DMS53 (cell line): ENCODE data around the gene SLC50A1.
"Not testable (repeated sequence)": the region's sequence is repeated elsewhere in the genome, so short reads cannot be mapped to it uniquely, and the experiment has no call there.

Source experiments
- DNase-seq: peaks from one replicate; lab custom pipeline; 2025; lab: John Stamatoyannopoulos, UW

SLC50A1 gene

DNA sequence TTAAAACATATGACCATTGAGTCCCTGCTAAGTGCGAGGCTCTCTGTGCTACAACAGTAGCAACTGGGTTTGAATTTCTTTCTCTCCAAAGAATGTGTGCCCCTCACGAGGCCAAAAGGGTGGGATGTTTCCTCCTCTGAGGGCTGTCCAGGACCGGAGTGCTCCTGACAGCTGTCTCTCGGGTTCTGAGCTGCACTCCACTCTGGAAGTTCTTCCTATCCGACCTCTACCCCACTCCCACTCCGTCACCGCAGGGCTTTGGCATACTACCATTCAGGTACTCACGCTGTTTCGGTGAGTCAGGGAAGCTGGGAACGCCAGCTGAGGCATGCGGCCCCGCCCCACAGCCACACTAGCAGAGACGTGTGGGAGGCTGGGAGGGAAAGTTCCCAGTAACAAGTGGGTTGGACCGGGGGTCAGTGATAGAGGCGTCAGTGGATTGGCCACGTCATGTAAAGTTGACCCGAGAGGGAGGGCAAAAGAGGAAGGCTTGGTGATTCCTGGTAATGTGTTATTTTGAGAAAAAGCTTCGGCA is 705 bp upstream of the SLC50A1 start:
- peak; percentile 95 for DNase-seq

DNA sequence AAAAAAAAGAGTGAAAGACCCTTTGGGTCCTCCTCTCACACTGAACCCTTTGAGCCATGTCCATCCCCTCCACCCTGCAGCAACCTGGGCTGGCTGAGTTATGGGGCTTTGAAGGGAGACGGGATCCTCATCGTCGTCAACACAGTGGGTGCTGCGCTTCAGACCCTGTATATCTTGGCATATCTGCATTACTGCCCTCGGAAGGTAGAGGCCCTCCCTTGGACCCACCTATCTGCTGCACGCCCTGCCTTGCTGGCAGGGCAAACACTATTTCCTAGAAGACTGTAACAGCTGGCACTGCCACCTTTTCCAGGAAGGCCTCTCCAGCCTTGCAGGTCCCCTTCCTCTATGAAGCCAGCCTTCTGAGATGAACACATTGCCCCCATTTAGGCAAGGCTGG is 1.1 kb downstream of the SLC50A1 start:
- peak; percentile 45 for DNase-seq

DNA sequence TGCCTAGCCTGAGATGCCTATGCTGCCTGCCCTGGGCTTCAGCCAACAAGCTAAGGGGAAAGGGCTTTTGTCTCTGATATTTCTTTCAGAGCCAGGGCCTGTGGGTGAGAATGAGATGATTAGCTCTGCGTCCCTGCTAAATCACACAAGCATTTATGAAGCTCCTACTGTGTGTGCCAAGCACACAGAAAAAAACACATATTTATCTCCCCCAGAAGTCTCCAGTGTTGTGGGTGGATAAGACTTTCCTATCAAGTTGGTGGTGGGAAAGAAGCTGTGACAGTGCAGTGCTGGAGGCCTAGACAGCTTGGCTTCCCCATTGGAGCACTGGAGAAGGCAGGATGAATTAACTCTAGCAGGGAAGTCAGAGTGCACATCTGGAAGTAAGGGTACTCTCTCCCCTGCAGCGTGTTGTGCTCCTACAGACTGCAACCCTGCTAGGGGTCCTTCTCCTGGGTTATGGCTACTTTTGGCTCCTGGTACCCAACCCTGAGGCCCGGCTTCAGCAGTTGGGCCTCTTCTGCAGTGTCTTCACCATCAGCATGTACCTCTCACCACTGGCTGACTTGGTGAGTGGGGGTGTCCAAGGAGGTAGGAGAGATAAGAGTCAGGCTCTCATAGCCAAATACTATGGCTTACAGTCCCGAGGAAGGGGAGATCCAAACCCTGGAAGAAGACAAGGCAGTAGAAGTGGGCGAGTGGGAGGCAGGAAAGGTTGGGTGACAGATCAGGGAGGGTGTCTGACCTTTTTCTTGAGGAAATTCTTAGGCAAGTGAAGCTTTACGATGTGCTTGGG is 1.7 kb downstream of the SLC50A1 start:
- DNase-seq, result no peak

DNA sequence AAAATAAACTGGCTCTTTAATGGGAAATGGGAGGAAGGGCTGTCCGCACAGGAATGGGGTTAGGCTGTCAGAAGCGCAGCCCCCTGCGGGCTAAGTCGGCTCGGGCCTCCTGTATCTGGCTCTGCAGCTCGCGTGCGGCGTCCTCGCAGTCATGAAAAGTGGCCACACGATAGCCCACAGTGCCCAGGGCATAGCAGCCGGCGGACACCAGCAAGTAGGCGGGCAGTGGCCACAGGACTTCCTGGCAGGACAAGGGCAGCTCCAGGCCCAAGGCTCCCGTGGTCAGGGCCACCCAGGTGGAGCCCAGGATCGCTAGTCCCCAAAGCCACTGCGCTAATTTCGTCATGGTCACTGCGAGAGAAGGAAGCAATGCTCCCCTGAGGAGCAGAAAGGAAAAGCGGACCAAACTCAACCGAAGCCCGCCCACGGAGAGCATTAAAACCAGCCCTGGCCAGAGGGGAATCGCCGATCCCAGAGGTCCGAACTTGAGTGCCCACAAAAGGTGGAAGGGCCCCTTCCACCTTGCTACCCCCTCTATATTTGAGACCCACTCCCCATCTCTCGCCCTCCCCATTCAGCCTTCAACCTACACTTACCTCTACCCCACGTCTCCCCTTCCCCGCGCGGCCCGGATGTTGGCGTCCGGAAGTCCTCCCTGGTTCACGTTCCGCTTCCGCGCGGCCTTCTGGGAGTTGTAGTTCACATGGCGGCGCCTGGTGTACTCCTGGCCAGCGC is 4.4 kb downstream of the SLC50A1 start, which contains the start of gene DPM3:
Gene DPM3 (minus strand): TSS at position 637 of the 735 bp plus-strand sequence. CDS start 291 bp downstream, at position 346.
- DNase-seq, result peak; percentile 93

DNA sequence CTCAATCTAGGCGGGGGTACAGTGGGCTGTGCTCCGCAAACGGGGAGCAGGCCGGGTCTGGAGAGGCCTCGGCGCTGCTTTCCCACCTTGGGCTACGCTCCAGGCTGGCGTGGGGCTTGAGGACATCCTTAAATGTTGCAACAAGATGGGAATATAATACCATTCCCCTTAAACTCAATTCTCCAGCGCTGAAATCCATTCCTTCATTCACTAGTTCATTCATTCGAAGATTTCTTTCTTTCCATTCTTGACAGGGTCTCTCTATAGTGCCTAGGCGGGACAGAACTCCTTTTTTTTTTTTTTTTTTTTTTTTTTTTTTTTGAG is 4.9 kb downstream of the SLC50A1 start:
- DNase-seq, result no peak

DNA sequence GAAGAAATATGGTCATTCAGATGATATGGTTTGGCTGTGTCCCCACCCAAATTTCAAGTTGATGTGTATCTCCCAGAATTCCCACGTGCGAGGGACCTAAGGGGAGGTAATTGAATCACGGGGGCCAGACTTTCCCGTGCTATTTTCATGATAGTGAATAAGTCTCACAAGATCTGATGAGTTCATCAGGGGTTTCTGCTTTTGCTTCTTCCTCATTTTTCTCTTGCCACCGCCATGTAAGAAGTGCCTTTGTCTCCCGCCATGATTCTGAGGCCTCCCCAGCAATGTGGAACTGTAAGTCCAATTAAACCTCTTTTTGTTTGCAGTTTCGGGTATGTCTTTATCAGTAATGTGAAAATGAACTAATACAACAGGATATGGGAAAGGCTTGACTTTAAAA is 6.1 kb downstream of the SLC50A1 start:
- DNase-seq, result no peak

DNA sequence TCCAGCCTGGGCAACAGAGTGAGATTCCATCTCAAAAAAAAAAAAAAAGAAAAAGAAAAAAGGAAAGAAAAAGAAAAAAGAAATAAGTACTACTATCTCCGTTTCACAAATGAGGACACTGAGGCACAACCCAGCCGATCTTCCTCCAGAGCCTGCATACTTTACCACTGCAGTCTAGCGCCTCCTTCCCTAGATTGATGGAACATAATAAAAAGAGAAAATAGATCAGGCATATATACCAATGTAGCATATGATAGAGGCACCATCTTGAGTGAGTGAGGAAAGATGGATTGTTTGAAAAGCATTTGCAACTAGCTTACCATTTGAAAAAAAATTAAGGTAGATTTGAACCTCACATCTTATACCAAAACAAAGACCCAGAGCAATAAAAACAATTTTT is 9.8 kb downstream of the SLC50A1 start:
- no peak for DNase-seq

DNA sequence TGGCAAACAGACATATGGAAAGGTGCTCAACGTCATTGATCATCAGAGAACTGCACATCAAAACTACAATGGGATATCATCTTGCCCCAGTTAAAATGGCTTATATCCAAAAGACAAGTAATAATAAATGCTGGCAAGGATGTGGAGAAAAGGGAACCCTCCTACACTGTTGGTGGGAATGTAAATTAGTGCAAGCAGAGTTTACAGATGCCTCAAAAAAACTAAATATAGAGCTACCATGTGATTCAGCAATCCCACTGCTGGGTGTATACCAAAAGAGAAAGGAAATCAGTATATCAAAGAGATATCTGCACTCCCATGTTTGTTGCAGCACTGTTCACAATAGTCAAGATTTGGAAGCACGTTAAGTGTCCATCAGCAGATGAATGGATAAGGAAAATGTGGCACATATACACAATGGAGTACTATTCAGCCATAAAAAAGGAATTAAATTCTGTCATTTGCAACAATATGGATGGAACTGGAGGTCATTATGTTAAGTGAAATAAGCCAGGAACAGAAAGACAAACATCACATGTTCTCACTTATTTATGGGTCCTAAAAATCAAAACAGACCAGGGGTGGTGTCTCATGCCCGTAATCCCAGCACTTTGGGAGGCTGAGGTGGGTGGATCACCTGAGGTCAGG is 20.5 kb downstream of the SLC50A1 start:
- DNase-seq, result not testable (repeated sequence)

DNA sequence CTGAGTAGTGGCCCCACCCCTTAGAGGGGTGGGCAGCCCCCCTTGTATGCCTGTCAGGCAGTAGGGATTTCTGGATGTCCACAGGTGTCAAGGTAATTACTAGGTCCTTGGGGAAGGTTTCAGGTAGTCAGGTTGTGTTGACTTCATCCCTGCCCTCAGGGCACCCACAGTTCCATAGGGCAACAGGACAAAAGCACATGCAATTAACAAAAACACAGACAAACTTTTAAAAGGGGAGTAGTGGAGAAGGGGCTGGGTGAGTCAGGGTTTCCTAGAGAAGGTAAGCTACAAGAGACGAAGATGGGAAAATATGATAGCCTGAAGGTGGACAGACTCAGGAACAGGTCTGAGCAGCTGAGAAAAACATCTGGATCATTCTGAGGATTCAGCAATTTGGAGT is 23.3 kb downstream of the SLC50A1 start:
- no peak for DNase-seq

DNA sequence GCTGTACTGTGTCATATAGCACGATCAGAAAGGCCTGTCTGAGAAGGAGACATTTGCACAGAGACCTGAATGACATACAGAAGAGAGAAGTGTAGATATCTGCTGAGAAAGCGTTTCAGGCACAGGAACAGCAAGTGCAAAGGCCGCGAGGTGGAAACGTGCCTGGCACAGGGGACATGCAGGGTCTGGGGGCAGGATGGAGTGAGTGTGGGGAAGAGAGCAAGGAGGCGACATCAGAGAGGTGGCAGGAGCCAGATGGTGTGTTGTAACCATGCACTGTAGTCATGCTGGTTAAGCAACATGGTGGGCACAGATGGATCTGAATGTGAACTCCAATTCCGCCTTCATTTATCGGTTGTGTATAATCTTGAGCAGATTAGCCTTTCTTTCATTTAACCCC is 24.5 kb downstream of the SLC50A1 start:
- DNase-seq, result no peak

DNA sequence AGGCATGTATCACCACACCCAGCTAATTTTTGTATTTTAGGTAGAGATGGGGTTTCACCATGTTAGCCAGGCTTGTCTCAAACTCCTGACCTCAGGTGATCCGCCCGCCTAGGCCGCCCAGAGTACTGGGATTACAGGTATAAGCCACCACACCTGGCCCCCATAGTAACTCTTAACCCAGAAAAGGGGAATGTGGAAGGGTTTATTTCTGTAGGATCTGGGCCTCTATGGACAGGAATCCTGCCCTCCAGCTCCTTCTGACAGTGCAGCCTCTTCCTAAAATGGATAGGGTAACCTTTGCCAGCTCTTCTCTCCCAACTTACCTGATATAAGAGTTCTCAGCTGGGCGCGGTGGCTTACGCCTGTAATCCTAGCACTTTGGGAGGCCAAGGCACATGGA is 27.0 kb downstream of the SLC50A1 start:
- not testable (repeated sequence) for DNase-seq

DNA sequence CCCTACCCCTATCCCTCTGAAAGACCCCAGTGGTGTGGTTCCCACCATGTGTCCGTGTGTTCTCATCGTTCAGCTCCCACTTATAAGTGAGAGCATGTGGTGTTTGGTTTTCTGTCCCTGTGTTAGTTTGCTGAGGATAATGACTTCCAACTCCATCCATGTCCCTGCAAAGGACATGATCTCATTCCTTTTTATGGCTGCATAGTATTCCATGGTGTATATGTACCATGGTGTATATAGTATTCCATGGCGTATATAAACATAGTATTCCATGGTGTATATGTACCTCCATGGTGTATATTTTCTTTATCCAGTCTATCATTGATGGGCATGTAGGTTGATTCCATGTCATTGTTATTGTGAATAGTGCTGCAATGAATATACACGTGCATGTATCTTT is 28.1 kb downstream of the SLC50A1 start:
- DNase-seq, result not testable (repeated sequence)

DNA sequence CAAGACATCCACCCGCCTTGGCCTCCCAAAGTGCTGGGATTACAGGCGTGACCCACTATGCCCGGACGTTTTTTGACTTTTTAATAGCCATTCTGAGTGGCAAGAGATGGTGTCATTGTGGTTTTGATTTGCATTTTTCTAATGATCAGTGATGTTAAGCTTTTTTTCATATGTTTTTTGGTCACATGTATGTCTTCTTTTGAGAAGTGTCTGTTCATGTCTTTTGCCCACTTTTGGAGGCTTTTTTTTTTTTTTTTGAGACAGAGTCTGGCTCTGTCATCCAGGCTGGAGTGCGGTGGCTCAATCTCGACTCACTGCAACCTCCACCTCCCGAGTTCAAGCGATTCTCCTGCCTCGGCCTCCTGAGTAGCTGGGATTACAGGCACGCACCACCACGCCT is 29.0 kb downstream of the SLC50A1 start:
- DNase-seq, result not testable (repeated sequence)

DNA sequence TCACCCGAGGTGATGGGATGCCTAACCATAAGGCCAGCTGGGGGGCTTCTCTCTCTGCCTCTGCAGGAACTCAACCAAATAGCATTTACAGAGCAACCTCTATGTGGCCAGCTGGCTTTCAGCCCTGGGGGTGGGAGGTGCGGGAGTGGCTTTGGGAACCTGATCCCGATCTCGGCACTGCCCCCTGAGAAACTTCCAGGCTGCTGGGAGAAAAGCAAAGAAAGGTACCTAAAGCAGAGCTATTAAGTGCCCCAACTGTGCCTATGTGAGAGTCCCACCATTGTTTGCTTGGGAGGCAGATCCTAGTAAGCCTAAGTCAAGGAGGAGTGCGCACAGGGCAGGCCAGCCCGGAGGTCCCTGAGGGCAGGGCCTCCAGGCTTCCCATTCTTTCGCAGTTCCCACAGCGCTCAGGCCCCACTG is 30.4 kb downstream of the SLC50A1 start:
- no peak for DNase-seq

DNA sequence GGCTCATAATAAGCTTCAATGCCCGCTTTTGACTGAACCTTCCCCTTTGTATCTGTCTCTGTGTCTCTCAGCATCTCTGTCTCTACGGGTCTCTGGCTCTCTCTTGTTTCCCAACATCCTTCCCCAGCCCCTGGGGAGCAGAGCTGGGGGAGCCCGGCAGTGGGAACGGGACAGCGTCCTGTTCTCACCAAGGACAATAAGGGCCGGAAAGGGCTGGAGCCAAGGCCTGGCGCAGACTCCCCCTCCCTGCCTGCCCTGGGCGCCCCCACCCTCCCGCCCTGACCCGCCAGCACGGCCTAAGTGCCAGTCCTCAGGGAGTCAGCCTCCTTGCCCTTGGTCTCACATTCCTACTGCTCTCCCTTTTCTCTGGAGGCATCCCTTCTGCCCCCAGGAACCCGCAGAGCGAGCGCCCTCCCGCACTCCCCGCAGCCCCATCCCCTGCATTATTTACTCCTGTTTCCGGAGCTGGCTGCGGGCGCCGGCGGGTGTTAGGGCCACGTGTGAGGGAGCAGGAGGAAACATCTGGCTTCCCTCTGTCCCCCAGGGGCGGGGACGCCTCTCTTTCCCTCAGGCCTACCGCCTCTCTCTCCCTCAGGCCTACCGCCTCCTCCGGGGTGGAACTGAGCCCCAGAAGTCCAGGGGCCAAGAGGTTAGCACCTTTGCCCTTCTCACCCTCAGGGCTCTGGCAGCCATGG is 31.0 kb downstream of the SLC50A1 start:
- no peak for DNase-seq

DNA sequence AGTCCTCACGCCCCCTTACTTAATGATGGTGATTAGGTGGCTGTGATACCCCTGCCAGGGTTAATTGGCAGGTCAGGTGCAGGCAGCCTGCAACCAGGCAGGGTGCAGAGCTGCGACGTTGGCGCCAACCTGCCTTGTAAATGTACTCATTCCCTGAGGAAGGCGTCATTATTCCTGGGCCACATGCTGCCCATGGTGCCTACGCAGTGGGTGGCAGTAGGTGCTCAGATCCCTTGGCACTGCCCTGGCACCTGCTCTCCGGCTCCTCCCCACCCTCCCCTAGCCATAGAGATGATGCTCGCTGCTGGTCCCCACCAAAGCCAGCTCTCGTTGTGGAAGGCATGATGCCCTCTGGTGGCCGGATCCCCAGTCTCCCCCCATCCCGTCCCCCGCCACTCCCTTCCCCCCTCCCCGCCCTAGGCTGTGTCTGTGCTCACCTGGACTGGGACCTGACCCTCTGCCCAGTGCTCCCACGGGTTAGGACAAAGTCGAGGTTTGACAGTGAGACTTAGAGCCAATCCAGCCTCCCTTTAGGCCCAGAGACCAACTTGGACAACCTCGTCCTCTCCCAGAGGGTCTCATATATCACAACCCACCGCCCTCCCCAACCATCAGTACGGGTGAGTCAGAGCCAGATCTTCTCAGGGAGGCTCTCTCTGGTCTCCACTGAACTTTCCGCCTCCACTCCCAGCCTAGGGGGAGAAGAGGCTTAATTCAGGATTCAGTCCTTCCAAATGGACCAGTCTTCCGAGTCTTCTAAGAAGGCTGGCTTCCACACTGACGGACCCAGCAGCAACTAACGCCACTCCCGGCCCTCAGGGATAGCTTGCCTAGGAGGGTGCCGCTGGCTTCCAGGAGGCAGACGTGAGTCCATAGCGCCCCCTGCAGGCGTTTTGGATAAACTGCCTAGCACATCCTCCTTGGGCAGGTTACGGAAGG is 31.8 kb downstream of the SLC50A1 start:
- DNase-seq, result peak; percentile 93

DNA sequence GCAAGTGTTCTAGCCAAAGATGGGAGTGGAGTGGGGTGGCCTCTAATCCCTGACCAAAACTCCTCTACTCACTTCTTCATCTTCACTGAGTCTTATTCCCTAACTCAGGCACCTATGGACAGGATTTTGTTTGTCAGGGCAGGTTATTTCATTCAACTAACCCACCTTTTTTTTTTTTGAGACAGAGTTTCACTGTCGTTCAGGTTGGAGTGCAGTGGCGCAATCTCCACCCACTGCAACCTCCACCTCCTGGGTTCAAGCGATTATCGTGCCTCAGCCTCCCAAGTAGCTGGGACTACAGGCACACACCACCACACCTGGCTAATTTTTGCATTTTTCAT is 32.4 kb downstream of the SLC50A1 start:
- not testable (repeated sequence) for DNase-seq

DNA sequence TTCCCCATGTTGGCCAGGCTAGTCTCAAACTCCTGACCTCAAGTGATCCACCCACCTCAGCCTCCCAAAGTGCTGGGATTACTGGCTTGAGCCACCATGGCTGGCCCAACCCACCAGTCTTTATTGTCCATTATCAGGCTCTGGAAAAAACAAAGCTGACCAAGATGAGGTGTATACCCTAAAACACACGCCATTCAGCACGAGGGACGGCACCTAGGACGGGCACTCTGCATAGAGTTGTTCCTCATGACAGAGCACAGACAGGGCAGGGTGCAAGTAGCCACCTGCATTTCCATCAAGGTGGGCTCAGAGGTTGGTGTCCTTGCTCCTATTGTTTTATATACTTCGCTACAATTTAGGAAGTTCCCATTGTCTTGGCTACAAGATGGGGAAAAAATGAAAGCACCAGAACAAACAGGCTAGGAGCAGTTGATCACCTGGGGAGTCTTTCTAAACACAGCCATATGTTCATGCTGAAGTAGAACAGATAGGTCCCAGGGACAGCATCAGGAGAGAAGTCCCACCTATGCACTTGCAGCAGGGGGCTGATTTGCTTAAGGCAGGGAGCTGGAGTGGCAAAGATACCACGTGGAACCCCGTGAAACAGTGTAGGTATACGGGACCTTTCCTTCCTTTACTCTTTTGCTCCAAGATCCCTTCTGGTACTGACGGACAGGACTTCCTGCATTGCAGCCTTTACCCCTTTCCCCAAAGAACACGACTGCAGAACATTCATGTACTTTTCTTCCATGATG is 33.0 kb downstream of the SLC50A1 start:
- no peak for DNase-seq

DNA sequence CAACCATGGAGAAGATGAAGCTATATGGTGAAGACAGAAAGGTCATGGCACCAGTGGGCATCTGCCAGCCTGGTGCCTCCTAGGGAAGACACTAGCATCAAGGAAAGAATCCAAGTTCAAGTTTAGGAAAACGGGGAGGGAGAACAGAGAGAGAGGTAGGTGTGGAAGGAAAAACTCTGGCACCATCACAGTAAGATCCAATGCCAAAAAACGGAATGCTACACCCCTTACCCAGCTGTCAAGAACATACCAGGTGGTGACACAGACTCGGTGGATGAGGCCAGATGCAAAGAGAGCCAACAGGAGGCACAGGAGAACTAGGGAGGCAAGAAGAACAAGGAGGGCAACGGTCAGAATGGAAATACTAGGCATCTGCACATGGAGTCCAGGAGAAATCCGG is 33.9 kb downstream of the SLC50A1 start:
- no peak for DNase-seq

DNA sequence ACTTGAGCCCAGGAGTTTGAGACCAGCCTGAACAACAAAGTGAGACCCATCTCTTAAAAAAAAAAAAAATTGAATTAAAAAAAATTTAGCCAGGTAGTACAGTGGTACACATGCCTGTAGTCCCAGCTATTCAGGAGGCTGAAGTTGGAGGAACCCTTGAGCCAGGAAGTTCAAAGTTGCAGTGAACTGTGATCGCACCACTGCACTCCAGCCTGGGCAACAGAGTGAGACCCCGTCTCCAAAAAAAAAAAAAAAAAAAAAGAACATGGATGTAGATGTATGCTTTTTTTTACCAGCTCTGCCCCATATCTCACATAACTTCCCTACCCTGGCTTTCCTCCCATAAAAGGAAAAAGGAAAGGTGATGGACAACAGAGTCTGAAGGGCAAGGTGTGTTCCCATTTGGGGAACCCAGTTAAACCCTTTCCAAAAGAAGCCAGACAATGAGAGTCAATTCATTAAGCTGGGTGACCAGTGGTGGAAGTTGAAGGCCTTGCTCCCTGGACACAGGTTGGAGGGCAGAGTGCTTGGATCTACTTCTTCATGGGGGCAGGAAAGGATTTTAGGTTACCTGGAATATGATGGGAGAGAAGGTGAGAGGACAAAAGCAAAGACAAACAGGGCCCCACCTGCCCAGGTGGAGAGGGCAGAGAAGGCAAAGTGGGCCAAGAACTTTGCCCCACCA is 34.6 kb downstream of the SLC50A1 start:
- no peak for DNase-seq
